Mesenchymal stem cell (in vitro differentiated cells and primary cell): ENCODE measurements around the gene NPHP1.

Source experiments
- DNase-seq: peaks from one replicate; pipeline ENCODE4 v3.0.0-alpha.2; 2013
- H2AFZ ChIP-seq: one replicate; pipeline ENCODE4 v1.6.1; 2013; ENCODE audit warnings: low read depth, mild to moderate bottlenecking, control low read depth, inconsistent platforms, low read length, moderate library complexity
- H2AK5ac ChIP-seq: 2 replicates; pipeline ENCODE4 v1.6.1; 2013; ENCODE audit warnings: low read length, moderate library complexity, mild to moderate bottlenecking, inconsistent platforms; ENCODE audit not compliant: severe bottlenecking
- H2BK120ac ChIP-seq: one replicate; pipeline ENCODE4 v1.6.1; 2013; ENCODE audit warnings: low read depth, mild to moderate bottlenecking, inconsistent platforms, low read length, moderate library complexity
- H2BK12ac ChIP-seq, 2 experiments: one replicate each; pipeline ENCODE4 v1.6.1; 2013; ENCODE audit warnings: inconsistent platforms in 2 of 2, low read length in 2 of 2, mild to moderate bottlenecking in 2 of 2, moderate library complexity in 2 of 2, control low read depth in 1 of 2
- H2BK15ac ChIP-seq: one replicate; pipeline ENCODE4 v1.6.1; 2013; ENCODE audit warnings: mild to moderate bottlenecking, low read depth, inconsistent platforms; ENCODE audit not compliant: poor library complexity, severe bottlenecking
- H2BK5ac ChIP-seq: 2 replicates; pipeline ENCODE4 v1.6.1; 2013; ENCODE audit warnings: low read depth, mild to moderate bottlenecking, low read length, control low read depth, inconsistent platforms; ENCODE audit not compliant: poor library complexity, severe bottlenecking
- H3K14ac ChIP-seq, 2 experiments: one replicate each; pipeline ENCODE4 v1.6.1; 2013; ENCODE audit warnings: inconsistent platforms in 2 of 2, low read length in 2 of 2, control low read depth in 1 of 2, mild to moderate bottlenecking in 1 of 2, moderate library complexity in 1 of 2
- H3K18ac ChIP-seq, 2 experiments: one replicate each; pipeline ENCODE4 v1.6.1; 2013; ENCODE audit warnings: inconsistent platforms in 2 of 2, low read length in 2 of 2, control low read depth in 1 of 2, low read depth in 1 of 2, mild to moderate bottlenecking in 1 of 2
- H3K23ac ChIP-seq, 2 experiments: one replicate each; pipeline ENCODE4 v1.6.1; 2013; ENCODE audit warnings: inconsistent platforms in 2 of 2, low read length in 2 of 2, mild to moderate bottlenecking in 2 of 2, moderate library complexity in 2 of 2, control low read depth in 1 of 2
- H3K27ac ChIP-seq: 2 replicates; pipeline ENCODE4 v1.5.1; 2013; ENCODE audit warnings: mild to moderate bottlenecking, moderate library complexity, low read length, control low read depth, inconsistent platforms; ENCODE audit not compliant: poor library complexity, severe bottlenecking
- H3K27me3 ChIP-seq, 2 experiments: 2 replicates each; pipeline versions ENCODE4 v1.6.1 to v1.7.0; 2013; ENCODE audit warnings: low read length in 2 of 2, mild to moderate bottlenecking in 2 of 2, moderate library complexity in 2 of 2, control low read depth in 1 of 2, inconsistent platforms in 1 of 2; ENCODE audit not compliant: control insufficient read depth in 1 of 2, insufficient read depth in 1 of 2
- H3K36me3 ChIP-seq, 2 experiments: 2 replicates each; pipeline versions ENCODE4 v1.6.1 to v1.7.0; 2013; ENCODE audit warnings: low read length in 2 of 2, control low read depth in 1 of 2, inconsistent platforms in 1 of 2, low read depth in 1 of 2, mild to moderate bottlenecking in 1 of 2; ENCODE audit not compliant: insufficient read depth in 2 of 2, control insufficient read depth in 1 of 2
- H3K4ac ChIP-seq, 2 experiments: one replicate each; pipeline ENCODE4 v1.6.1; 2013; ENCODE audit warnings: inconsistent platforms in 2 of 2, low read length in 2 of 2, mild to moderate bottlenecking in 2 of 2, moderate library complexity in 2 of 2, control low read depth in 1 of 2, low read depth in 1 of 2
- H3K4me1 ChIP-seq: 2 replicates; pipeline ENCODE4 v1.6.1; 2013; ENCODE audit warnings: low read depth, low read length, control low read depth; ENCODE audit not compliant: control insufficient read depth, insufficient read depth
- H3K4me2 ChIP-seq: 2 replicates; pipeline ENCODE4 v1.6.1; 2013; ENCODE audit warnings: low read length, mild to moderate bottlenecking, inconsistent platforms; ENCODE audit not compliant: poor library complexity, severe bottlenecking
- H3K4me3 ChIP-seq, 2 experiments: 2 replicates each; pipeline versions ENCODE4 v1.5.1 to v1.7.0; 2013; ENCODE audit warnings: low read length in 2 of 2, mild to moderate bottlenecking in 2 of 2, control low read depth in 1 of 2, low read depth in 1 of 2; ENCODE audit not compliant: insufficient read depth in 1 of 2
- H3K79me1 ChIP-seq: replicated peaks from 2 replicates; pipeline ENCODE4 v1.6.1; 2013; ENCODE audit warnings: mild to moderate bottlenecking, control low read depth, low read length, inconsistent platforms; ENCODE audit not compliant: poor library complexity, severe bottlenecking
- H3K9ac ChIP-seq: 2 replicates; pipeline ENCODE4 v1.7.0; 2013; ENCODE audit warnings: mild to moderate bottlenecking, low read length, moderate library complexity
- H3K9me3 ChIP-seq: 2 replicates; pipeline ENCODE4 v1.7.0; 2013; ENCODE audit warnings: mild to moderate bottlenecking, low read length; ENCODE audit not compliant: control insufficient read depth
- H4K8ac ChIP-seq: one replicate; pipeline ENCODE4 v1.6.1; 2013; ENCODE audit warnings: inconsistent platforms, mild to moderate bottlenecking, low read length, moderate library complexity
- H4K91ac ChIP-seq: one replicate; pipeline ENCODE4 v1.6.1; 2013; ENCODE audit warnings: mild to moderate bottlenecking, low read length, inconsistent platforms
- WGBS: methylation state at CpG from one replicate; pipeline ENCODE4 v1.1.7; 2013; ENCODE audit warnings: mixed read lengths; 5-methylcytosine and 5-hydroxymethylcytosine counted together

Gene NPHP1

DNA sequence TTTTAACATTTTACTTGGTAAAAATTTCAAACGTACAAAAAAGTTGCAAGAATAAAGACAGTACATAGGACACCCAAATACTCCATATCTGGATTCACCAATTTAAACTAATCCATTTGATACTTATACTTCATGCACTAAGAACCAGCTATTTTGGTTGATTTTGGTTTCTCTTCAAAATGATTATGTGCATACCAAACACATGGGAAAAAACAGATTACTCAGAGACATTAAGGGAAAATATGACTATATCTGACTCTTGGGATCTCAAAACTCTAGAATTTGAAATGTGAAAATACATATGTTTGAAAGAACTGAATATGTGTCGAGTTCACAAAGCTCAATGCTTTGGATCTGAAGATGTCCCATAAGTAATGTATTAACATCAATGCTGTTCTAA lies 73.6 kb downstream of the NPHP1 start:
- no peak overlapping the region for H3K4me3 ChIP-seq
- no peak for DNase-seq
- H2AFZ ChIP-seq, result no peak overlapping the region
- H2BK120ac ChIP-seq, result no peak overlapping the region
- peaks cover 3% of the 10 kb centered on the region for H3K4me1 ChIP-seq
- 88% methylated on average over 2 of the region's 2 CpGs for WGBS
- H3K18ac ChIP-seq, result no peak overlapping the region
- H2BK15ac ChIP-seq, result no peak overlapping the region
- H3K36me3 ChIP-seq, result peaks cover 0 to 9% of the 10 kb centered on the region in 2 experiments
- H3K4ac ChIP-seq, result no peak overlapping the region
- H3K9me3 ChIP-seq, result peaks cover 10% of the 10 kb centered on the region
- no peak overlapping the region for H3K4me2 ChIP-seq
- H2BK5ac ChIP-seq, result no peak overlapping the region
- no peak overlapping the region for H3K9ac ChIP-seq
- H3K27ac ChIP-seq, result no peak overlapping the region
- H4K91ac ChIP-seq, result no peak overlapping the region
- H3K27me3 ChIP-seq, result no peaks in the 10 kb centered on the region
- H4K8ac ChIP-seq, result no peak overlapping the region
- H2BK12ac ChIP-seq, result no peak overlapping the region
- H3K79me1 ChIP-seq, result no peaks in the 10 kb centered on the region
- H3K14ac ChIP-seq, result no peak overlapping the region
- no peak overlapping the region for H2AK5ac ChIP-seq
- no peak overlapping the region for H3K23ac ChIP-seq

DNA sequence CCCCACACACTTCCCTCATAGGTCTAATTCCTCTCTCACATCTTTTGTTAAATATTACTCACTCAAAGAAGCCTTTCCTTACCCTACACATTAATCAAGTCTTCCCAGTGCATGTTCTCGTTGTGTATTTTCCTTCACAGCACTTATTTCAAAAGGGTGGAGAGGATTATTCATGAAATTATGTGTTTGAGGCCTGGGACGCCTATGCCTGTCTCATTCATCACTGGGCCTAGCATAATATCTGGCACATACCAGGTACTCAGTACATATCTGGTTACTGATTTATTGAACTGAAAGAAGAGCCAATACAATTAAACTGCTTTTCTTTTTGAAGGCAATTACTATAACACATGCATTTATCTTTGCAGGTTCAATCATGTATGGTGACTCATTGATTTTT lies 74.1 kb downstream of the NPHP1 start:
- Histone ChIP-seq H3K27me3 (no peaks in the 10 kb centered on the region), H2AFZ (no peak overlapping the region), H2BK5ac (no peak overlapping the region), H4K91ac (no peak overlapping the region), H3K4ac (no peak overlapping the region), H3K4me2 (no peak overlapping the region), H3K4me3 (no peak overlapping the region), H3K79me1 (no peaks in the 10 kb centered on the region), H3K36me3 (peaks cover 0 to 9% of the 10 kb centered on the region in 2 experiments), H4K8ac (no peak overlapping the region), H3K23ac (no peak overlapping the region), H2BK120ac (no peak overlapping the region), H3K14ac (no peak overlapping the region), H3K9ac (no peak overlapping the region), H2BK15ac (no peak overlapping the region), H3K27ac (no peak overlapping the region), H2AK5ac (no peak overlapping the region), H2BK12ac (no peak overlapping the region), H3K9me3 (peaks cover 10% of the 10 kb centered on the region), H3K18ac (no peak overlapping the region), H3K4me1 (peaks cover 4% of the 10 kb centered on the region)
- no peak for DNase-seq
- no CpG with 5 or more reads among the region's 2 CpGs for WGBS

DNA sequence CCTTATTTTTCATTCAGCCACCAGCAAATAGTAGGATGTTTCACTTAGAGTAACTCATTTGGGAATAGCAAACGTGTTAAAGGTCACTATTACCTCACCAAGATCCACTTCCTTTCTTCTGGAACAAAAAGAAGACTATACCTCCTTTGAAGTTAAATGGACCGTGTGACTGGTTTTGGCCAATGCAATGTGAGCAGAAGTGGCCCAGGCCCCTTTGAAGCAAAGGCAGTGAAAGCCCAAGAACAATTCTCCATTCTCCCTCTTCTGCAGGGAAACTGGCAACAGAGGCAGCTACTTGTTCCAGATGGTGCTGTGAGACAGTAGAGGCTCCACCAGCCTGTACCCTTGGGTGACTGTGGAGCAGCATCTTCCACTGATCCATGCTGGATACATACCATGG lies 77.9 kb downstream of the NPHP1 start:
- no peak overlapping the region for H4K91ac ChIP-seq

DNA sequence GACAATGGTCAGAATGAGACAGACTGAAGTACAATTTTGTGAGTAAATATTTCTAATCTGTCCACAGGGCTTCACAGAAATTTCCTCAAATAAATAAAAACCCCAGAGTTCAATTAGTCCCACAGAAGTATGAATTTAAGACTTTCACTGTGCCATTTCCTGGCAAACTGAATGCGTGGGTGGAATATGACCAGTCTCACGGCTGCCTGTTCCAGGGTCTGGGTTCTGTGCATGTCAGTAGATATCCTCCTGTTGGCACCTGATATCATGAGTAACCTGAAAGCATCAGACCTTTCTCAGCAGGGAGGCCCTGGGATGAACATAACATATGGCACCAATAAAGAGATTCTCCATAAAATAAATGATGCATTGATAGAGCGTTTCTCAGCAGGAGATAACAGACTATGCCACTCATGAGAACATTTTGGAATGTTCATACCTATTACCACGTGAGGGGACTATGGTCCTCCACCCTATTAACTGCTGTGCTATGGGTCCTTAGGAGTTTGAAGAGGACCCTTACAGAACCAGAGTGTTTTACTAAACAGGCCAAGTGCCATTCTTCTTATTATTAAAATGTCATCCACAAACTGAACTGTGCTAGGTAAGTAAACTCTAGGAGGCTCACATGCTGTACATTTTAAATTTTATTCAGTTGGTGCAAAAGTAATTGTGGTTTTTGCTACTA lies 78.6 kb downstream of the NPHP1 start:
- H3K36me3 ChIP-seq, result peaks cover 0 to 4% of the 10 kb centered on the region in 2 experiments
- H3K9me3 ChIP-seq, result no peaks in the 10 kb centered on the region
- H2BK12ac ChIP-seq, result no peak overlapping the region
- H2AFZ ChIP-seq, result no peak overlapping the region
- no peak overlapping the region for H4K8ac ChIP-seq
- no peak overlapping the region for H3K27ac ChIP-seq
- H3K4me2 ChIP-seq, result no peak overlapping the region
- no peak overlapping the region for H3K14ac ChIP-seq
- no peak for DNase-seq
- H3K9ac ChIP-seq, result no peak overlapping the region
- WGBS, result 91% methylated on average over 4 of the region's 4 CpGs
- H3K23ac ChIP-seq, result no peak overlapping the region
- no peak overlapping the region for H3K4me3 ChIP-seq
- no peak overlapping the region for H4K91ac ChIP-seq
- H3K27me3 ChIP-seq, result no peaks in the 10 kb centered on the region
- no peak overlapping the region for H3K4ac ChIP-seq
- peaks cover 6% of the 10 kb centered on the region for H3K4me1 ChIP-seq
- no peak overlapping the region for H2BK5ac ChIP-seq
- H2BK15ac ChIP-seq, result no peak overlapping the region
- H3K18ac ChIP-seq, result no peak overlapping the region
- H3K79me1 ChIP-seq, result no peaks in the 10 kb centered on the region
- H2AK5ac ChIP-seq, result no peak overlapping the region
- H2BK120ac ChIP-seq, result no peak overlapping the region

More for the DNA sequence above, 77.9 kb downstream of the NPHP1 start:
- peaks cover 6% of the 10 kb centered on the region for H3K4me1 ChIP-seq
- no peak overlapping the region for H3K4me3 ChIP-seq
- no peak overlapping the region for H2AFZ ChIP-seq
- H2BK120ac ChIP-seq, result no peak overlapping the region
- H3K18ac ChIP-seq, result no peak overlapping the region
- H3K14ac ChIP-seq, result no peak overlapping the region
- H3K27ac ChIP-seq, result no peak overlapping the region
- no peaks in the 10 kb centered on the region for H3K9me3 ChIP-seq
- H2BK12ac ChIP-seq, result no peak overlapping the region
- no peaks in the 10 kb centered on the region for H3K79me1 ChIP-seq
- no peak overlapping the region for H4K8ac ChIP-seq
- H3K23ac ChIP-seq, result peak overlapping the region in 1 of 2 experiments; percentile 9
- DNase-seq, result no peak
- no peak overlapping the region for H3K9ac ChIP-seq
- 74% methylated on average over 2 of the region's 2 CpGs for WGBS
- no peak overlapping the region for H2BK5ac ChIP-seq
- H2BK15ac ChIP-seq, result no peak overlapping the region
- H3K36me3 ChIP-seq, result peaks cover 0 to 4% of the 10 kb centered on the region in 2 experiments
- peak overlapping the region; percentile 13 for H2AK5ac ChIP-seq
- H3K4ac ChIP-seq, result no peak overlapping the region
- no peaks in the 10 kb centered on the region for H3K27me3 ChIP-seq
- H3K4me2 ChIP-seq, result no peak overlapping the region
